B cell (primary cell): ENCODE results near the gene CACNA2D2. TPM values are rescaled to one million over a fixed set of nuclear protein-coding genes. Genes with fewer than 3 reads are reported as not detected.

Source experiments
- ATAC-seq: fragments of 200-7000 bp; cut with Tn5 transposase; one replicate; pipeline ENCODE4 v1.10.0; 2021; ENCODE audit warnings: low read depth, mild to moderate bottlenecking, moderate number of reproducible peaks, moderate library complexity
- CTCF ChIA-PET: fragments of 350-600 bp; sonication (Branson Sonifier 250); formaldehyde crosslinking; loops from one replicate; lab custom pipeline; 2021; ENCODE audit warnings: antibody characterized with exemption, inconsistent platforms; lab: Charles Lee
- POLR2A ChIA-PET: fragments of 350-600 bp; sonication (Branson Sonifier 250); formaldehyde crosslinking; loops from one replicate; lab custom pipeline; 2021; ENCODE audit warnings: antibody characterized with exemption; lab: Charles Lee
- DNase-seq: peaks from one replicate; pipeline ENCODE4 v3.0.0; 2013
- H2AFZ ChIP-seq: 2 replicates; pipeline ENCODE4 v1.6.1; 2012; ENCODE audit warnings: mild to moderate bottlenecking, low read depth, low read length; ENCODE audit not compliant: insufficient read depth, poor library complexity, severe bottlenecking
- H3K27ac ChIP-seq, 2 donors: 1 replicate in 1 of 2; 2 replicates in 1 of 2; pipeline ENCODE4 v1.5.1; 2012 to 2013; ENCODE audit warnings: low read length in 2 of 2, mild to moderate bottlenecking in 2 of 2, moderate library complexity in 1 of 2
- H3K27me3 ChIP-seq, 4 experiments: fragments of 200-600 bp in 1 of 4; sonication (generic) in 1 of 4; replicated peaks in 1 of 4; 1 replicate in 2 of 4; 2 replicates in 2 of 4; pipeline versions ENCODE4 v1.6.1 to v1.7.0; 2013 to 2016; ENCODE audit warnings: low read length in 3 of 4, mild to moderate bottlenecking in 2 of 4, mixed read lengths in 1 of 4, moderate library complexity in 1 of 4; ENCODE audit not compliant: insufficient read depth in 4 of 4, control insufficient read depth in 3 of 4; ENCODE audit errors: control extremely low read depth in 1 of 4
- H3K36me3 ChIP-seq, 2 experiments: replicated peaks in 1 of 2; 1 replicate in 1 of 2; 2 replicates in 1 of 2; pipeline versions ENCODE4 v1.6.1 to v1.7.1; 2013; ENCODE audit warnings: low read length in 1 of 2; ENCODE audit not compliant: insufficient read depth in 2 of 2, control insufficient read depth in 1 of 2; ENCODE audit errors: control extremely low read depth in 1 of 2, extremely low read depth in 1 of 2
- H3K4me1 ChIP-seq, 2 donors: fragments of 200-600 bp in 1 of 2; sonication (generic) in 1 of 2; 1 replicate in 1 of 2; 2 replicates in 1 of 2; pipeline versions ENCODE4 v1.5.1 to v1.6.1; 2013 to 2017; ENCODE audit warnings: low read length in 2 of 2; ENCODE audit not compliant: control insufficient read depth in 2 of 2, insufficient read depth in 2 of 2
- H3K4me2 ChIP-seq: replicated peaks from 2 replicates; pipeline ENCODE3; 2012; ENCODE audit warnings: mild to moderate bottlenecking, low read depth, low read length; ENCODE audit not compliant: poor library complexity, severe bottlenecking
- H3K4me3 ChIP-seq, 5 experiments: fragments of 200-600 bp in 1 of 5; sonication (generic) in 1 of 5; 1 replicate in 3 of 5; 2 replicates in 2 of 5; pipeline versions ENCODE4 v1.5.1 to v1.7.0; 2011 to 2016; ENCODE audit warnings: low read length in 4 of 5, mild to moderate bottlenecking in 4 of 5, low read depth in 2 of 5, control low read depth in 1 of 5, moderate library complexity in 1 of 5; ENCODE audit not compliant: insufficient read depth in 1 of 5; ENCODE audit errors: control extremely low read depth in 1 of 5, extremely low read depth in 1 of 5
- H3K79me2 ChIP-seq: fragments of 200-600 bp; sonication (generic); one replicate; pipeline ENCODE4 v1.6.0; 2016; ENCODE audit warnings: low read length; ENCODE audit not compliant: control insufficient read depth, insufficient read depth
- H3K9ac ChIP-seq: fragments of 200-600 bp; sonication (generic); 2 replicates; pipeline ENCODE4 v1.6.1; 2017; ENCODE audit warnings: mild to moderate bottlenecking, low read length, moderate library complexity
- H3K9me3 ChIP-seq, 3 donors: one replicate each; pipeline versions ENCODE4 v1.6.1 to v1.7.1; 2013; ENCODE audit warnings: low read length in 2 of 3; ENCODE audit not compliant: control insufficient read depth in 2 of 3, insufficient read depth in 1 of 3; ENCODE audit errors: control extremely low read depth in 1 of 3
- H4K20me1 ChIP-seq: 2 replicates; pipeline ENCODE4 v1.6.0; 2012; ENCODE audit warnings: mild to moderate bottlenecking, low read length; ENCODE audit not compliant: insufficient read depth, control insufficient read depth, poor library complexity, severe bottlenecking
- H3K27ac Mint-ChIP-seq: one replicate; pipeline ENCODE4 v1.8.0; 2021; ENCODE audit warnings: mixed read lengths
- H3K27me3 Mint-ChIP-seq: one replicate; pipeline ENCODE4 v1.8.0; 2021; ENCODE audit warnings: mixed read lengths
- H3K4me1 Mint-ChIP-seq: one replicate; pipeline ENCODE4 v1.8.0; 2021; ENCODE audit warnings: mixed read lengths
- H3K4me3 Mint-ChIP-seq: one replicate; pipeline ENCODE4 v1.8.0; 2021; ENCODE audit warnings: mixed read lengths
- H3K9me3 Mint-ChIP-seq: one replicate; pipeline ENCODE4 v1.8.0; 2022; ENCODE audit warnings: mixed read lengths; ENCODE audit not compliant: insufficient read depth
- EZH2 ChIP-seq: IDR thresholded peaks from 2 replicates; pipeline ENCODE4 v1.6.1; 2012; ENCODE audit warnings: borderline replicate concordance, low read depth, mild to moderate bottlenecking, moderate library complexity, low read length; ENCODE audit not compliant: insufficient read depth, poor library complexity, severe bottlenecking
- WGBS: methylation state at CpG from one replicate; pipeline ENCODE4 v1.1.5; 2013; ENCODE audit warnings: missing lambda C conversion rate; ENCODE audit not compliant: insufficient coverage; 5-methylcytosine and 5-hydroxymethylcytosine counted together
- intact Hi-C: fragments of 100-400 bp; cut with micrococcal nuclease; formaldehyde crosslinking; loops from one replicate; pipeline ENCODE4 v1.10.0; 2022
- polyA plus RNA-seq: library from polyadenylated mRNA; depleted of rRNA; stranded (reverse); fragments of >200 nt; gene quantifications from 2 replicates; pipeline ENCODE4 v1.2.3, GENCODE V29; 2012
- total RNA-seq, 2 donors: library from RNA; stranded (reverse); fragments of 120-200 nt in 1 of 2; gene quantifications; 1 replicate in 1 of 2; 2 replicates in 1 of 2; pipeline versions ENCODE4 v1.2.3 to v1.2.4, GENCODE V29; 2013 to 2022
- TF ChIP-seq, protein P1 (sequence below): fragments of 200-600 bp; IDR thresholded peaks from one replicate; pipeline ENCODE4 v1.8.0; 2022; ENCODE audit warnings: antibody characterized with exemption, mild to moderate bottlenecking

CACNA2D2 gene
- total and polyA plus RNA-seq, 2 donors (not counting 1 experiment from before 2014, with no cell fraction given): 0.69 to 1.2 TPM

DNA sequence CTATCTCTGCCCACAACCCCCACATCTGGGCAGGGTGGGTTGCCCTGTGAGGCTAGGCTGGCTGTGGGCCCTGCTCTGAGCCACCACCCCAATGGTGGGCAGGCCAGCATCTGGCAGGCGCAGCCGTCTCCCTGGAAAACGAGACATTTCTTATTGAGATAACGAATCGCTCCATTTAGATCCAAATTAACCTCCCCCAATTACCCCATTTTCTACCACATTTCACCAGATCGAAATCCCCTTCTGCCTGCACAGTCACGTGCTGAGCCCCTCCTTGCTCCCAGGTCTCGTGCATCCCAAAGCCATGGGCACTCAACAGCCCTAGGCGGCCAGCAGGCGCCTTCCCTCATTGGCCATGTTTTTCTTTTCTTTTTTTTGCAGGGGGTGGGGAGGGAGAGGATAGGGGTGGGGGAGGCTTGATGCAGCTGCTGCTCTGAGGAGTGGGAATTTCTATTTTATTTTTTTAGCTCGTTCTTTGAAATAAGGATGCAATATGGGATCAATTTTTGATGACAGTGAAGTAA lies 91.1 kb downstream of the CACNA2D2 start:
- Histone ChIP-seq H3K4me3 (no peak overlapping the region), H3K36me3 (no peaks in the 10 kb centered on the region), H3K9ac (no peak overlapping the region), H3K9me3 (peaks cover 0 to 3% (median 0%) of the 10 kb centered on the region in 3 donors), H2AFZ (no peak overlapping the region), H4K20me1 (no peaks in the 10 kb centered on the region), H3K27me3 (no peaks in the 10 kb centered on the region), H3K27ac (no peak overlapping the region), H3K4me2 (no peak overlapping the region), H3K4me1 (no peaks in the 10 kb centered on the region), H3K79me2 (no peaks in the 10 kb centered on the region)
- no peaks in the 10 kb centered on the region for H3K4me1 Mint-ChIP-seq
- intact Hi-C loops: no loop called here
- no peak overlapping the region for H3K4me3 Mint-ChIP-seq
- no peaks in the 10 kb centered on the region for H3K9me3 Mint-ChIP-seq
- CTCF ChIA-PET: no interaction called here
- POLR2A ChIA-PET: no interaction called here
- peaks cover 18% of the 10 kb centered on the region for H3K27me3 Mint-ChIP-seq
- DNase-seq (no peak), ATAC-seq (no peak)
- WGBS: 92% methylated on average over 11 of the region's 11 CpGs
- TF ChIP-seq, protein P1, sequence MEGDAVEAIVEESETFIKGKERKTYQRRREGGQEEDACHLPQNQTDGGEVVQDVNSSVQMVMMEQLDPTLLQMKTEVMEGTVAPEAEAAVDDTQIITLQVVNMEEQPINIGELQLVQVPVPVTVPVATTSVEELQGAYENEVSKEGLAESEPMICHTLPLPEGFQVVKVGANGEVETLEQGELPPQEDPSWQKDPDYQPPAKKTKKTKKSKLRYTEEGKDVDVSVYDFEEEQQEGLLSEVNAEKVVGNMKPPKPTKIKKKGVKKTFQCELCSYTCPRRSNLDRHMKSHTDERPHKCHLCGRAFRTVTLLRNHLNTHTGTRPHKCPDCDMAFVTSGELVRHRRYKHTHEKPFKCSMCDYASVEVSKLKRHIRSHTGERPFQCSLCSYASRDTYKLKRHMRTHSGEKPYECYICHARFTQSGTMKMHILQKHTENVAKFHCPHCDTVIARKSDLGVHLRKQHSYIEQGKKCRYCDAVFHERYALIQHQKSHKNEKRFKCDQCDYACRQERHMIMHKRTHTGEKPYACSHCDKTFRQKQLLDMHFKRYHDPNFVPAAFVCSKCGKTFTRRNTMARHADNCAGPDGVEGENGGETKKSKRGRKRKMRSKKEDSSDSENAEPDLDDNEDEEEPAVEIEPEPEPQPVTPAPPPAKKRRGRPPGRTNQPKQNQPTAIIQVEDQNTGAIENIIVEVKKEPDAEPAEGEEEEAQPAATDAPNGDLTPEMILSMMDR: no peak
- TF ChIP-seq EZH2: no peak
- H3K27ac Mint-ChIP-seq: no peak overlapping the region

DNA sequence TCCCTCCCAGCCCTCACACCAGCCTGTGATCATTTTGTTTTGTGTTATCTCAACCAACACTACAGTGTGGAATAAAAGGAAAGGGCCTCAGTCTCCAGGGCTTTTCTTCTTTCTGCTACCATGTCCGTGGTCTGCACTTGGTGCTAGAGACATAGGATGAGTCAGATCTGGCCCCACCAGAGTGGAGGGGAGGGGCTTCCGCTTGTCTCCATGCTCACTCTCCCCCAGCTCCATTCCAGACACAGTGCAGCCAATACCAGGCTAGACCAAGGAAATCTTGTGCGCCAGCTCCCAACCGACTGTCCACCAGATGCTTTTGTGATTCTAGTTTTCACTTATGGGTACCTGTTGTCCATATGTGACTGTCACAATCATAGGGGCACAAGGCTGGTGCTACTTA lies 92.2 kb downstream of the CACNA2D2 start:
- Mint-ChIP-seq H3K27ac (no peak overlapping the region), H3K9me3 (no peaks in the 10 kb centered on the region), H3K4me3 (no peak overlapping the region), H3K4me1 (no peaks in the 10 kb centered on the region), H3K27me3 (peaks cover 18% of the 10 kb centered on the region)
- H3K4me2 ChIP-seq: no peak overlapping the region
- H3K79me2 ChIP-seq: no peaks in the 10 kb centered on the region
- ChIA-PET CTCF (no interaction called here), POLR2A (interaction anchor here (0.5 kb wide), 1 partner anchor 110 kb away, joined by 4 read pairs; no protein-coding TSS in a partner anchor)
- no peaks in the 10 kb centered on the region for H4K20me1 ChIP-seq
- no peak overlapping the region for H3K27ac ChIP-seq
- intact Hi-C loops: no loop called here
- H3K9me3 ChIP-seq: peaks cover 0 to 3% (median 0%) of the 10 kb centered on the region in 3 donors
- no peak for DNase-seq
- H3K27me3 ChIP-seq: no peaks in the 10 kb centered on the region
- ATAC-seq: no peak
- H3K4me3 ChIP-seq: no peak overlapping the region
- H2AFZ ChIP-seq: no peak overlapping the region
- H3K36me3 ChIP-seq: no peaks in the 10 kb centered on the region
- no peak for TF ChIP-seq EZH2
- TF ChIP-seq, protein P1: no peak
- H3K4me1 ChIP-seq: no peaks in the 10 kb centered on the region
- no peak overlapping the region for H3K9ac ChIP-seq
- WGBS: 100% methylated on average over 1 of the region's 4 CpGs
